Panc1 (cell line): Measurements from ENCODE around the gene HAGH. TPM values are rescaled to one million over a fixed set of nuclear protein-coding genes. Genes with fewer than 3 reads are reported as not detected.

Source experiments
- ATAC-seq: fragments of 200-7000 bp; cut with Tn5 transposase; 2 replicates; pipeline ENCODE4 v1.9.1; 2020; ENCODE audit warnings: mild to moderate bottlenecking, moderate library complexity
- BruUV-seq: library from RNA; stranded (reverse); fragments of 400-500 nt; replicated peaks from 2 replicates; lab custom pipeline; 2021; lab: Mats Ljungman, UMichigan
- CTCF ChIA-PET: fragments of 300-600 bp; sonication (Branson Sonifier 250); formaldehyde crosslinking; loops from one replicate; lab custom pipeline; 2022; ENCODE audit warnings: antibody characterized with exemption; lab: Charles Lee
- POLR2A ChIA-PET: fragments of 300-600 bp; sonication (Branson Sonifier 250); formaldehyde crosslinking; loops from one replicate; lab custom pipeline; 2022; ENCODE audit warnings: antibody characterized with exemption; lab: Charles Lee
- DNase-seq: peaks from one replicate; pipeline ENCODE4 v3.0.0-alpha.2; 2010; ENCODE audit warnings: low read depth, low spot score
- H3K27ac ChIP-seq: 2 replicates; pipeline ENCODE4 v1.5.1; 2011; ENCODE audit warnings: mild to moderate bottlenecking, low read length, inconsistent platforms
- H3K27me3 ChIP-seq: fragments of 200-500 bp; sonication (Bioruptor generic); 2 replicates; pipeline ENCODE4 v1.6.0; 2014; ENCODE audit warnings: low read length, inconsistent platforms; ENCODE audit not compliant: control insufficient read depth, insufficient read depth
- H3K36me3 ChIP-seq: fragments of 200-500 bp; sonication (Bioruptor generic); 2 replicates; pipeline ENCODE4 v1.5.1; 2014; ENCODE audit warnings: inconsistent platforms, mild to moderate bottlenecking, low read length, moderate library complexity; ENCODE audit not compliant: control insufficient read depth, insufficient read depth
- H3K4me1 ChIP-seq: 2 replicates; pipeline ENCODE4 v1.5.1; 2011; ENCODE audit warnings: inconsistent platforms, mild to moderate bottlenecking, low read length, moderate library complexity; ENCODE audit not compliant: control insufficient read depth, insufficient read depth
- H3K4me3 ChIP-seq, 2 experiments: 2 replicates each; pipeline ENCODE4 v1.5.1; 2011 to 2012; ENCODE audit warnings: low read depth in 2 of 2, low read length in 2 of 2, mild to moderate bottlenecking in 2 of 2, inconsistent platforms in 1 of 2, moderate library complexity in 1 of 2
- H3K9me3 ChIP-seq: fragments of 200-500 bp; sonication (Bioruptor generic); 2 replicates; pipeline ENCODE4 v1.5.1; 2014; ENCODE audit warnings: low read depth, mild to moderate bottlenecking, inconsistent platforms, low read length, moderate library complexity; ENCODE audit not compliant: control insufficient read depth, insufficient read depth
- POLR2AphosphoS5 ChIP-seq: IDR thresholded peaks from 2 replicates; pipeline ENCODE4 v1.6.1; 2012; ENCODE audit warnings: mild to moderate bottlenecking, low read depth, low read length, moderate library complexity
- SIN3A ChIP-seq: IDR thresholded peaks from 2 replicates; pipeline ENCODE4 v1.6.1; 2012; ENCODE audit warnings: low read depth, mild to moderate bottlenecking, low read length, moderate library complexity, borderline replicate concordance; ENCODE audit not compliant: insufficient read depth
- TCF7L2 ChIP-seq: IDR thresholded peaks from 2 replicates; pipeline ENCODE4 v1.6.1; 2011; ENCODE audit warnings: mild to moderate bottlenecking, low read depth, low read length, inconsistent platforms
- in situ Hi-C: cut with HindIII; loops from 2 replicates; pipeline ENCODE4 v1.10.0; 2016; ENCODE audit warnings: low sequenced_read_pairs, low pct_unique_long_range_greater_than_20kb
- intact Hi-C: fragments of 100-400 bp; cut with micrococcal nuclease; formaldehyde crosslinking; loops from one replicate; pipeline ENCODE4 v1.10.0; 2022; ENCODE audit not compliant: unreplicated experiment
- total RNA-seq: library from RNA; stranded (reverse); gene quantifications from one replicate; pipeline ENCODE4 v1.2.1, GENCODE V29; 2021; ENCODE audit not compliant: unreplicated experiment
- TF ChIP-seq, protein P1 (sequence below), 2 experiments: IDR thresholded peaks; 2 replicates each; pipeline ENCODE4 v1.6.1; 2011 to 2012; ENCODE audit warnings: low read depth in 2 of 2, control low read depth in 1 of 2, low read length in 1 of 2, mild to moderate bottlenecking in 1 of 2, moderate library complexity in 1 of 2; ENCODE audit not compliant: insufficient read depth in 1 of 2
- TF ChIP-seq, protein P2 (sequence below): fragments of 450-650 bp; IDR thresholded peaks from 2 replicates; pipeline ENCODE4 v1.5.1; 2017; ENCODE audit warnings: mild to moderate bottlenecking

The HAGH gene
- total RNA-seq, 1 experiment from 2014 or later, result 58.9 TPM

DNA sequence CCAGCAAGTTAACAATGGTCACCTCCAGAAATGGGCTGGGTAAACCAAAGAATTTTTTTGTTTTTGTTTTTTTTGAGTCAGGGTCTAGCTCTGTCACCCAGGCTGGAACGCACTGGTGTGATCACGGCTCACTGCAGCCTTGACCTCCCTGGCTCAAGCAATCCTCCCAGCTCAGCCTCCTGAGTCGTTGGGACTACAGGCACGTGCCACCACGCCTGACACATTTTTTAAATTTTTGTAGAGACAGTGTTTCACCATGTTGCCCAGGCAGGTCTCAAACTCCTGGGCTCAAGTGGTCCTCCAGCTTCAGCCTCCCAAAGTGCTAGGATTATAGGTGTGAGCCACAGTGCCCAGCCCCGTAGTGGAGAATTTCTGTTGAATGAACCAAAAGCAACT is 46.0 kb downstream of the HAGH start:
- CTCF ChIA-PET, result interaction anchor here (0.6 kb wide), 1 partner anchor 438 kb away, joined by 6 read pairs; no protein-coding TSS in a partner anchor
- TF ChIP-seq, protein P1, sequence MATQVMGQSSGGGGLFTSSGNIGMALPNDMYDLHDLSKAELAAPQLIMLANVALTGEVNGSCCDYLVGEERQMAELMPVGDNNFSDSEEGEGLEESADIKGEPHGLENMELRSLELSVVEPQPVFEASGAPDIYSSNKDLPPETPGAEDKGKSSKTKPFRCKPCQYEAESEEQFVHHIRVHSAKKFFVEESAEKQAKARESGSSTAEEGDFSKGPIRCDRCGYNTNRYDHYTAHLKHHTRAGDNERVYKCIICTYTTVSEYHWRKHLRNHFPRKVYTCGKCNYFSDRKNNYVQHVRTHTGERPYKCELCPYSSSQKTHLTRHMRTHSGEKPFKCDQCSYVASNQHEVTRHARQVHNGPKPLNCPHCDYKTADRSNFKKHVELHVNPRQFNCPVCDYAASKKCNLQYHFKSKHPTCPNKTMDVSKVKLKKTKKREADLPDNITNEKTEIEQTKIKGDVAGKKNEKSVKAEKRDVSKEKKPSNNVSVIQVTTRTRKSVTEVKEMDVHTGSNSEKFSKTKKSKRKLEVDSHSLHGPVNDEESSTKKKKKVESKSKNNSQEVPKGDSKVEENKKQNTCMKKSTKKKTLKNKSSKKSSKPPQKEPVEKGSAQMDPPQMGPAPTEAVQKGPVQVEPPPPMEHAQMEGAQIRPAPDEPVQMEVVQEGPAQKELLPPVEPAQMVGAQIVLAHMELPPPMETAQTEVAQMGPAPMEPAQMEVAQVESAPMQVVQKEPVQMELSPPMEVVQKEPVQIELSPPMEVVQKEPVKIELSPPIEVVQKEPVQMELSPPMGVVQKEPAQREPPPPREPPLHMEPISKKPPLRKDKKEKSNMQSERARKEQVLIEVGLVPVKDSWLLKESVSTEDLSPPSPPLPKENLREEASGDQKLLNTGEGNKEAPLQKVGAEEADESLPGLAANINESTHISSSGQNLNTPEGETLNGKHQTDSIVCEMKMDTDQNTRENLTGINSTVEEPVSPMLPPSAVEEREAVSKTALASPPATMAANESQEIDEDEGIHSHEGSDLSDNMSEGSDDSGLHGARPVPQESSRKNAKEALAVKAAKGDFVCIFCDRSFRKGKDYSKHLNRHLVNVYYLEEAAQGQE (IDR thresholded peaks at IDR 0.05; ENCODE audit: insufficient read depth in 1 of 2, low read depth in 2 of 2, low read length in 1 of 2), result no peak
- TF ChIP-seq POLR2AphosphoS5, result peak; percentile 36; the same call in 1 of the 2 replicates
- peak overlapping the region; percentile 72 to 98; a peak in 3 of 4 replicates for H3K4me3 ChIP-seq
- intact Hi-C loops, result no loop called here
- POLR2A ChIA-PET, result interaction anchor here (0.6 kb wide), 1 partner anchor 345 kb away, joined by 4 read pairs; no protein-coding TSS in a partner anchor
- no peaks in the 10 kb centered on the region for H3K27me3 ChIP-seq
- no peak for DNase-seq
- H3K4me1 ChIP-seq, result peaks cover 49% of the 10 kb centered on the region
- no peak for ATAC-seq
- no peaks in the 10 kb centered on the region for H3K9me3 ChIP-seq
- BruUV-seq, result no TSS peak
- H3K27ac ChIP-seq, result peak overlapping the region; percentile 79
- peaks cover 3% of the 10 kb centered on the region; the same call in 1 of the 2 replicates for H3K36me3 ChIP-seq
- in situ Hi-C loops, result no loop called here

DNA sequence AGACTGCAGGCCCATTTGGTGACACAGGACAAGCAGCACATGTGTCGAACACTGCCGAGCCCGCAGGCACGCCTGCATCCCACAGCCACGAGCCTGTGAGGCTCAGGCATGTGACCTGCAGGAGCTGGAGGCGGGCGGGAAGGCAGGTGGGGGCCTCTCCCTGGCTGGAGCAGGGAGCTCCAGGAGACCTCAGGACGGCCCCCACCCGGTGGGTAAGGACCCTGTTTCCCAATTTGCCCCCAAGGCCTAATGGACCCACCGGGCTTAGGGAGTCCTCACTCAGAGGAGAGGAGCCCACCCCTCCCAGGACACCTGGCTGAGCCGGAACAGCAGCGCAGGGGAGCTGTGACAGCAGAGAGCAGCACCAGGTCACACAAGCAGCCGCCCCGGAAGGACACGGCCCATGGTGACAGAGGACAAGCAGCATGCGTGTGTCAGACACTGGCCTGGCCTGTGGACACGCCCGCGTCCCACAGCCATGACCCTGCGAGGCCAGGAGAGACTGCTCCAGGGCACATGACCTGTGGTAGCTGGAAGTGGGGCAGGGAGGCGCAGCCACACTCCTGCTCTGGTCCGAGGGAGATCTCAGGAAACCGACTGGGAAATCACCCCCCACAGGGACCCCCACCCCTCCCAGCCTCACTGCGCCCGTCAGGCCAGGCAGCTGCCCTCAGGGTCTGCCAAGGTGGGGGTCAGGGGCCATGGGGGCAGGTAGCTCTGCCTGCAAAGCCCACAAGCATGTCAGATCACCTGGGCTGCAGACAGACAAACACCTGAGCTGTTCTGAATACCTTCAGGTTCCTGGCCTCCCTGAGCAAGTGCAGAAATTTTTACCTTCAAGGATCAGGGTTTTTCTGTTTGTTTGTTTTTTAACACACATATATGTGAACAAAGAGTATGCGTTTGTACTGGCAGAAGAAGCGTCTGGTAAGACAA is 46.6 kb downstream of the HAGH start:
- CTCF ChIA-PET, result interaction anchor here (0.6 kb wide), 1 partner anchor 437 kb away, joined by 6 read pairs; no protein-coding TSS in a partner anchor
- in situ Hi-C loops, result no loop called here
- no peaks in the 10 kb centered on the region for H3K27me3 ChIP-seq
- H3K36me3 ChIP-seq, result peaks cover 3% of the 10 kb centered on the region; the same call in 1 of the 2 replicates
- intact Hi-C loops, result loop anchor here (10.0 kb wide), 1 partner anchor 1095 kb away; the partner anchor contains the start of genes JMJD8 and STUB1
- TSS peak; percentile 89 for BruUV-seq
- H3K4me1 ChIP-seq, result peaks cover 50% of the 10 kb centered on the region
- TF ChIP-seq SIN3A, result no peak
- TF ChIP-seq TCF7L2, result no peak
- TF ChIP-seq, protein P2, sequence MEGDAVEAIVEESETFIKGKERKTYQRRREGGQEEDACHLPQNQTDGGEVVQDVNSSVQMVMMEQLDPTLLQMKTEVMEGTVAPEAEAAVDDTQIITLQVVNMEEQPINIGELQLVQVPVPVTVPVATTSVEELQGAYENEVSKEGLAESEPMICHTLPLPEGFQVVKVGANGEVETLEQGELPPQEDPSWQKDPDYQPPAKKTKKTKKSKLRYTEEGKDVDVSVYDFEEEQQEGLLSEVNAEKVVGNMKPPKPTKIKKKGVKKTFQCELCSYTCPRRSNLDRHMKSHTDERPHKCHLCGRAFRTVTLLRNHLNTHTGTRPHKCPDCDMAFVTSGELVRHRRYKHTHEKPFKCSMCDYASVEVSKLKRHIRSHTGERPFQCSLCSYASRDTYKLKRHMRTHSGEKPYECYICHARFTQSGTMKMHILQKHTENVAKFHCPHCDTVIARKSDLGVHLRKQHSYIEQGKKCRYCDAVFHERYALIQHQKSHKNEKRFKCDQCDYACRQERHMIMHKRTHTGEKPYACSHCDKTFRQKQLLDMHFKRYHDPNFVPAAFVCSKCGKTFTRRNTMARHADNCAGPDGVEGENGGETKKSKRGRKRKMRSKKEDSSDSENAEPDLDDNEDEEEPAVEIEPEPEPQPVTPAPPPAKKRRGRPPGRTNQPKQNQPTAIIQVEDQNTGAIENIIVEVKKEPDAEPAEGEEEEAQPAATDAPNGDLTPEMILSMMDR, result no peak
- peak; percentile 77 for TF ChIP-seq POLR2AphosphoS5
- TF ChIP-seq, protein P1 (IDR thresholded peaks at IDR 0.05; ENCODE audit: insufficient read depth in 1 of 2, low read depth in 2 of 2, low read length in 1 of 2), result 0 out of 4 replicates have a peak, but pooled peaks of 1 of the 2 experiments have one; percentile 33
- POLR2A ChIA-PET, result interaction anchor here (0.6 kb wide), 1 partner anchor 345 kb away, joined by 4 read pairs; no protein-coding TSS in a partner anchor
- no peak overlapping the region for H3K4me3 ChIP-seq
- H3K27ac ChIP-seq, result peak overlapping the region; percentile 79; the same call in 1 of the 2 replicates
- ATAC-seq (no peak), DNase-seq (no peak)
- H3K9me3 ChIP-seq, result no peaks in the 10 kb centered on the region
